Breast epithelium (tissue), 4 donors: ENCODE data around the gene SFMBT2. TPM values are rescaled to one million over a fixed set of nuclear protein-coding genes. Genes with fewer than 3 reads are reported as not detected.
"Not testable (repeated sequence)": the region's sequence is repeated elsewhere in the genome, so short reads cannot be mapped to it uniquely, and the experiment has no call there.

ENCODE experiments used
- DNase-seq, 2 donors: peaks; one replicate each; pipeline ENCODE4 v3.0.0-alpha.2; 2019; ENCODE audit warnings: low spot score in 2 of 2
- H3K27ac ChIP-seq, 2 donors: fragments of 200-600 bp; sonication (generic) in 1 of 2; one replicate each; pipeline ENCODE4 v1.5.1; 2016 to 2019; ENCODE audit warnings: mild to moderate bottlenecking in 1 of 2
- H3K27me3 ChIP-seq, 2 donors: fragments of 200-600 bp; sonication (generic) in 1 of 2; one replicate each; pipeline versions ENCODE4 v1.5.1 to v1.6.0; 2017 to 2019; ENCODE audit warnings: control low read depth in 1 of 2, mild to moderate bottlenecking in 1 of 2
- H3K36me3 ChIP-seq: fragments of 200-600 bp; one replicate; pipeline ENCODE4 v1.5.1; 2019
- H3K4me1 ChIP-seq, 2 donors: fragments of 200-600 bp; sonication (generic); one replicate each; pipeline ENCODE4 v1.5.1; 2016 to 2019; ENCODE audit warnings: control low read depth in 1 of 2
- H3K4me3 ChIP-seq, 3 donors: fragments of 200-600 bp; sonication (generic); 1 replicate in 2 of 3; 2 replicates in 1 of 3; pipeline ENCODE4 v1.5.1; 2016 to 2019; ENCODE audit warnings: mild to moderate bottlenecking in 3 of 3, moderate library complexity in 2 of 3
- H3K9me3 ChIP-seq, 2 donors: fragments of 200-600 bp; sonication (generic) in 1 of 2; one replicate each; pipeline ENCODE4 v1.5.1; 2016 to 2019; ENCODE audit warnings: control low read depth in 1 of 2
- CTCF ChIP-seq, 3 donors: fragments of 450-650 bp; IDR thresholded peaks; one replicate each; pipeline ENCODE4 v1.5.1; 2016 to 2017; ENCODE audit warnings: antibody characterized with exemption in 3 of 3, mild to moderate bottlenecking in 3 of 3, moderate library complexity in 3 of 3
- POLR2A ChIP-seq: fragments of 450-650 bp; IDR thresholded peaks from one replicate; pipeline ENCODE4 v1.6.1; 2016; ENCODE audit warnings: antibody characterized with exemption, mild to moderate bottlenecking, moderate library complexity
- POLR2AphosphoS5 ChIP-seq, 3 donors: sonication (generic); formaldehyde crosslinking; IDR thresholded peaks; one replicate each; pipeline ENCODE4 v1.6.1; 2017; ENCODE audit warnings: antibody characterized with exemption in 3 of 3
- intact Hi-C: fragments of 100-400 bp; cut with DNase I; formaldehyde crosslinking; loops from one replicate; pipeline ENCODE4 v1.15.1; 2023; ENCODE audit warnings: low total_unique reads
- total RNA-seq, 3 donors: library from RNA; depleted of rRNA; stranded (reverse); fragments of >200 nt; gene quantifications; one replicate each; pipeline ENCODE4 v1.1.0, GENCODE V29; 2016

Gene SFMBT2
- total RNA-seq, 3 donors from 2014 or later = 3.5 to 32.8 (median 22.8) TPM

GRCh38 chr10:7316839-7317238, 94.0 kb downstream of the SFMBT2 start:
- DNase-seq = no peak
- no peaks in the 10 kb centered on the region for H3K27me3 ChIP-seq
- H3K36me3 ChIP-seq = no peaks in the 10 kb centered on the region
- TF ChIP-seq POLR2AphosphoS5 (IDR thresholded peaks at IDR 0.05) (no peak), POLR2A (no peak)
- no peak overlapping the region for H3K4me3 ChIP-seq
- no peaks in the 10 kb centered on the region for H3K9me3 ChIP-seq
- H3K4me1 ChIP-seq = peaks cover 9 to 10% of the 10 kb centered on the region in 2 donors
- H3K27ac ChIP-seq = no peak overlapping the region
- intact Hi-C loops = no loop called here

GRCh38 chr10:7315906-7316305, 94.9 kb downstream of the SFMBT2 start:
- no peak overlapping the region for H3K4me3 ChIP-seq
- H3K4me1 ChIP-seq = peaks cover 9 to 10% of the 10 kb centered on the region in 2 donors
- TF ChIP-seq POLR2A = no peak
- TF ChIP-seq CTCF (IDR thresholded peaks at IDR 0.05) = no peak
- no peak for TF ChIP-seq POLR2AphosphoS5 (IDR thresholded peaks at IDR 0.05)
- no peaks in the 10 kb centered on the region for H3K27me3 ChIP-seq
- no peak overlapping the region for H3K27ac ChIP-seq
- H3K36me3 ChIP-seq = no peaks in the 10 kb centered on the region
- no peaks in the 10 kb centered on the region for H3K9me3 ChIP-seq
- no peak for DNase-seq
- intact Hi-C loops = no loop called here

GRCh38 chr10:7314170-7314569, 96.7 kb downstream of the SFMBT2 start:
- H3K9me3 ChIP-seq = no peaks in the 10 kb centered on the region
- no peak for DNase-seq
- TF ChIP-seq CTCF (IDR thresholded peaks at IDR 0.05) (no peak), POLR2A (no peak), POLR2AphosphoS5 (IDR thresholded peaks at IDR 0.05) (no peak)
- H3K36me3 ChIP-seq = no peaks in the 10 kb centered on the region
- peaks cover 7 to 10% of the 10 kb centered on the region in 2 donors for H3K4me1 ChIP-seq
- no peak overlapping the region for H3K27ac ChIP-seq
- no peak overlapping the region for H3K4me3 ChIP-seq
- intact Hi-C loops = no loop called here
- no peaks in the 10 kb centered on the region for H3K27me3 ChIP-seq

- intact Hi-C loops = no loop called here
- Histone ChIP-seq H3K27me3 (no peaks in the 10 kb centered on the region), H3K9me3 (peaks cover 0 to 3% of the 10 kb centered on the region in 2 donors), H3K36me3 (no peaks in the 10 kb centered on the region), H3K27ac (no peak overlapping the region), H3K4me3 (no peak overlapping the region), H3K4me1 (no peaks in the 10 kb centered on the region)
- DNase-seq = no peak
- TF ChIP-seq CTCF (IDR thresholded peaks at IDR 0.05) = no peak
- no peak for TF ChIP-seq POLR2AphosphoS5 (IDR thresholded peaks at IDR 0.05)
- no peak for TF ChIP-seq POLR2A
These were observed 98.4 kb downstream of the SFMBT2 start for GRCh38 chr10:7312488-7312857.

- H3K4me1 ChIP-seq, H3K36me3 ChIP-seq, H3K27ac ChIP-seq, H3K27me3 ChIP-seq, H3K4me3 ChIP-seq, DNase-seq, H3K9me3 ChIP-seq, intact Hi-C loops: not testable (repeated sequence)
These were observed 98.9 kb downstream of the SFMBT2 start for GRCh38 chr10:7311850-7312487.

- H3K4me1 ChIP-seq = no peaks in the 10 kb centered on the region
- intact Hi-C loops = no loop called here
- DNase-seq = no peak
- TF ChIP-seq POLR2AphosphoS5 (IDR thresholded peaks at IDR 0.05) = no peak
- TF ChIP-seq POLR2A = no peak
- TF ChIP-seq CTCF (IDR thresholded peaks at IDR 0.05) = no peak
- no peaks in the 10 kb centered on the region for H3K27me3 ChIP-seq
- H3K9me3 ChIP-seq = peaks cover 3 to 8% of the 10 kb centered on the region in 2 donors
- no peaks in the 10 kb centered on the region for H3K36me3 ChIP-seq
- H3K4me3 ChIP-seq = no peak overlapping the region
- no peak overlapping the region for H3K27ac ChIP-seq
These were observed 99.5 kb downstream of the SFMBT2 start for GRCh38 chr10:7311218-7311849.
